Measurements from ENCODE around the gene FOXJ3.

GRCh38 chr1:42319871-42320484 is 15.1 kb downstream of the FOXJ3 start:
- TF ChIP-seq CTCF (IDR thresholded peaks at IDR 0.05) (no peak), POLR2A (IDR thresholded peaks at IDR 0.05) (no peak)
